GM13977 (cell line): ENCODE results near the gene S1PR2.

ENCODE experiments used
- DNase-seq: peaks from one replicate; pipeline ENCODE4 v3.0.0; 2012; ENCODE audit warnings: low spot score
- in situ Hi-C: fragments of 300-500 bp; cut with MboI; formaldehyde crosslinking; loops from one replicate; pipeline ENCODE4 v1.12.0; 2022; ENCODE audit warnings: low sequenced_read_pairs, low pct_unique_long_range_greater_than_20kb, mixed read lengths, inconsistent platforms; ENCODE audit not compliant: unreplicated experiment
- TF ChIP-seq, protein P1 (sequence below): IDR thresholded peaks from 2 replicates; pipeline ENCODE4 v1.5.1; 2012; ENCODE audit warnings: mild to moderate bottlenecking, control low read depth; ENCODE audit not compliant: insufficient read depth; ENCODE audit errors: extremely low read depth, missing control alignments

Gene S1PR2

DNA sequence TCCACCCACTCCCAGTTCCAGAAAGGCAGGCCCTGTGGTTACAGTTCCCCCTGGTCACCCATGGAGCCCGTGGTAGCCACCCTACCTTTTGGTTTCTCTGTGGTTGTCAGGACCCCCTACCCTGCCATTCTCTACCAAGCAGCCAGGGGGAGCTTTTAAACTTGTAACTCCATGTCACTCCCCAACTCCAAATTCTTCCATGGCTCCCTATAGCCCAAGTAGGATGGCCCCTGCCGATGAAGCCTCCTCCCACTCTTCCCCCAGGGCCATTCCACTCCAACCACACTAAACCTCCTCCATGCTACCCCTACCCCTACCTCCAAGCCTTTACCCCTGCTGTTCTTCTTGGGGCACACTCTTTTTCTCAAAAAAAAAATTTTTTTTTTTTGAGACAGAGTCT is 2.2 kb downstream of the S1PR2 start:
- in situ Hi-C loops: no loop called here
- TF ChIP-seq, protein P1, sequence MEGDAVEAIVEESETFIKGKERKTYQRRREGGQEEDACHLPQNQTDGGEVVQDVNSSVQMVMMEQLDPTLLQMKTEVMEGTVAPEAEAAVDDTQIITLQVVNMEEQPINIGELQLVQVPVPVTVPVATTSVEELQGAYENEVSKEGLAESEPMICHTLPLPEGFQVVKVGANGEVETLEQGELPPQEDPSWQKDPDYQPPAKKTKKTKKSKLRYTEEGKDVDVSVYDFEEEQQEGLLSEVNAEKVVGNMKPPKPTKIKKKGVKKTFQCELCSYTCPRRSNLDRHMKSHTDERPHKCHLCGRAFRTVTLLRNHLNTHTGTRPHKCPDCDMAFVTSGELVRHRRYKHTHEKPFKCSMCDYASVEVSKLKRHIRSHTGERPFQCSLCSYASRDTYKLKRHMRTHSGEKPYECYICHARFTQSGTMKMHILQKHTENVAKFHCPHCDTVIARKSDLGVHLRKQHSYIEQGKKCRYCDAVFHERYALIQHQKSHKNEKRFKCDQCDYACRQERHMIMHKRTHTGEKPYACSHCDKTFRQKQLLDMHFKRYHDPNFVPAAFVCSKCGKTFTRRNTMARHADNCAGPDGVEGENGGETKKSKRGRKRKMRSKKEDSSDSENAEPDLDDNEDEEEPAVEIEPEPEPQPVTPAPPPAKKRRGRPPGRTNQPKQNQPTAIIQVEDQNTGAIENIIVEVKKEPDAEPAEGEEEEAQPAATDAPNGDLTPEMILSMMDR: peak; percentile 61
- peak; percentile 75 for DNase-seq

DNA sequence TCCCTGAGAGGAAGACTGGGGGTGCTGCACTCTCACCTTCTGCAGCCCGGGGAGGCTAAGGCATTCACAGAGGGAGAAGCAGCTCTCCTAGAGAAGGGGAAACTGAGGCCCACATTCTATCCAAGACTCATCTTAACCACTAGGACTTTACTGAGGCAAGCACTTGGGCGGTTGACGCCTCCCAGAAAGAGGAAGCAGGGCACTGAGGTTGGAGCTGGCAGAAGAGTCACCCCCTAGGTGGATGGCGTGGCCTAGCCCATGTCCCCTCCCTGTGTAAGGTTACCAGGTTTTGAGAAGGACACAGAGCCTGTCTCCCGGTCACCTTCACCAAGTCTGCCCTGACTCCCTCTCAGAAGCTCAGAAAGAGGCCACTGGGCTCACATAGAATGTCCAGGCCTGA is 2.7 kb downstream of the S1PR2 start:
- DNase-seq: no peak
- in situ Hi-C loops: no loop called here
- TF ChIP-seq, protein P1: no peak

DNA sequence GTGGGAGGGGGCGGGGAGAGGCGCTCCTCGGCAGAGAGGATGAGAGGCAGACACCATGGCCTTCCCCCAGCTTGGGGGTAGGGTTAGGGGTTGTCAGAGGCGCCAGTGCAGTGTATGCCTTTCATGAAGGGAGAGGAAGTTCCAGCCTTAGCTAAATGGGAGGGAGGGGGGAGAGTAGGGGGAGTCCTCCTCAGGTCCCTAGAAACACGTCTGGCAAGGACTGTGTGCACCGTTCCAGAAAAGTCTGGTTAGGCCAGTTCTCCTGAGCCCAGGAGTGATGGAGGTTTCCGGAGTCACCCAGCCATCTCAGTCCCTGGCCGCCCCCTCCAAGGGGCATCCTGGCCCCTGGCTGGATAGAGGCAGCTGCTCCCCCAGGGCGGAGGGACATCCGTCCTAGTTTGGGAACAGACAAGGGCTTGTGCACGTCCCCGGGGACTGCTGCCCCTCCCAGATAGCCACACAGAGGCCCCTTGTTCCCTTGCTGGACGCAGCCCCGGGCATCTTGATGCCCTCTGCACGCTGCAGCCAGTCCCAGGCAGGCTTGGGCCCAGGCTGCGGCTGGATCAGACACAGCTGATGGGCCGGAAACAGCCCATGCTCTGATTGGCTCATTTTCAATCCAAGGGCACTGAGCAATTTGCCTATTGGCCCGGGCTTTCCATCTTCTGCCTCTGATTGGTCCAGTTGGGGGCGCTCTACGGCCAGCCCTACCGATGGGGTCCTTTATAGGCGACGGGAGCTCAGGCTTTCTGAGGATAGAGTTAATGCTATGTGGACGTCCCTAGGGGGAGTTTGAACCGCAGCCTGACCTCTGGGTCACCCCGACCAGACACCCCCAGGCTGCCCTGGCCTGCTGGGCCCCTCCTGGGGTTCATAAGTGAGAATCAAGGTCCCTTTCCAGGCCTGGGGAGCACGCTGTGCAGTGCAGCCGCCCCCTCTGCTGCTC is 3.8 kb downstream of the S1PR2 start:
- TF ChIP-seq, protein P1: no peak
- DNase-seq: no peak
- in situ Hi-C loops: no loop called here

DNA sequence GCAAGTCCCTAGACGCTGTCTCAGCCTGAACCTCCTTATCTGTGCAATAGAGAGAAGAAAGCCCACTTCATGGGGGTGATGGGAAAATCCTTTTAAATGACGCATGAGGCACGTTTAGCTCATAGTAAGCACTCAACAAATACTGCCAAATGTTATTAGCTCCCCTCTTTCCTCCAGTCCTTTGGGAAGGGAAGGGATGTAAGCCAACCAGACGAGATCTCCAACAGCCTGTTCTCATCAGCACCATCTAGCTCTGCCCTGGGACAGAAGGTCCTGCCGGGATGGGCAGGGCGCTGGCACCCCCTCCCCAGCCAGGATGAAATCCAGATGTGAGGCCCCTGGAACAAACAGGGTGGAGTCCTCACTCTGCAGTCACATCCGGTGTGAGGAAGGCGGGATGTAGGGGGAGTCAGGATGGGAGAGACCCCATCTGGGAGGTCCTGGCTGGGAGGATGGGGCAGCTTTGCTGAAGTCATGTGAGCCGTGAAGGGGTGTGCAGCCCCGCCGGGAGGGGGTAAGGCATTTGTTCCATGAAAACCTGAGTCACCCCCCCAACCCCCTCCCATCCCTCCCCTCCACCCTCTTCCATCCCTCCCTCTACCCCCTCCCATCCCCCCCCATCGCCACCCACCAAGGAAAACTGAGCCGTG is 4.6 kb downstream of the S1PR2 start:
- no peak for DNase-seq
- TF ChIP-seq, protein P1: no peak
- in situ Hi-C loops: no loop called here

DNA sequence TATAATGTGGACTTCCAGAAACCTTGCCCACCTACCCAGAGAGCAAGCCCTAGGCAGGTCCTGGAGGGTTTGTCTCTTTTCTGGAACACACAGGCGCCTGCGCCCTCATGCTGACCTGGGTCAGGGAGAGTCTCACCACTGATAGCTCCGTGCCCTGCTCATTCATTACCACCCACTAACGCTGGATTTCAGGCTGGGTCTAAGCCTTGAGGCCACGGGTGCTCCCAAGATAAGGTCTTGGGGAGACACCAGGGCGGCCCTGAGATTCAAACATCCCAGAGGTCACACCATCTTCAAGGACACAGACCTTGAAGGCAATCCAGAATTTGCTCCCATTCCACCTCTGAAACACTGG is 5.1 kb downstream of the S1PR2 start:
- TF ChIP-seq, protein P1: no peak
- peak; percentile 3 for DNase-seq
- in situ Hi-C loops: no loop called here

DNA sequence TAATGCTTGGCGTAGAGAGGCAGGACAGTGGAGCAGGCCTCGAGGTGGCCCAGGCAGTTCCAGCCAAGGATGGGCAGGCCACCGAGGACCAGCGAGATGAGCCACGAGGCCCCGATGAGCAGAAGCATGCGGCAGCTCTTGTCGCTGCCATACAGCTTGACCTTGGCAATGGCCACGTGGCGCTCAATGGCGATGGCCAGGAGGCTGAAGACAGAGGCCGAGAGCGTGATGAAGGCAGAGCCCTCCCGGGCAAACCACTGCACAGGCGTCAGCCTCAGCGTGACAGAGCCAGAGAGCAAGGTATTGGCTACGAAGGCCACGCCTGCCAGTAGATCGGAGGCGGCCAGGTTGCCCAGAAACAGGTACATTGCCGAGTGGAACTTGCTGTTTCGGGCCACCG is 6.8 kb downstream of the S1PR2 start:
- DNase-seq: peak; percentile 1
- TF ChIP-seq, protein P1: no peak
- in situ Hi-C loops: no loop called here
